ENCODE results near the gene RMND5A.

DNA sequence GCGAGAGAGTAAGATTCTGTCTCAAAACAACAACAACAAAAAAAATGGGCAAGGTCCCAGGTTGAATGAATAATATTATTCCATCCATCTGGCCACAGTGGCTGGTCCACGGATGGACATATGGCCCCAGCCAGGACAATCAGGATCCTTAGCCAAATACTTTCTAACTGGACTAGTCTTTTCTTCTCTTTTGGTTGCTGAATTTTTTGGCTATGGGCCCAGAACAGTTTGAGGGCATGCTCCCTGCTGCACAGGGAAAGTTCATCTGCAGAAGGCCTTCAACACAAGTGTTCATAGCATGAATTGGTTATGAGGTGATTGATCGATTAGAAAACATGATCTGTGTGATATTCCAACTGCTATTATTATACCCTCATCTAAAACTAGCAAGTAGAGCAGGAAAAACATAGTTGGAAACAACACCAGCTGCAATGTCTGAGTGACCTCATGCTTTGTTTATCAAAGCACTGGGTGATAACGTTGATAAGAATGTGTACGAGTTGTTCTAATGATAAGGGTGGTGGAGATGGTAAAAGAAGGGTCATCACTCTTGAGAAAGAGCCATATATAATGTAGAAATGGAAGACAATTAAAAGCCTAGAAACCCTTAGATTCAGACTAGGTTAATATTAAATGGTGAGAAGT, 48.6 kb upstream of the RMND5A start:
- TF ChIP-seq, protein P1, sequence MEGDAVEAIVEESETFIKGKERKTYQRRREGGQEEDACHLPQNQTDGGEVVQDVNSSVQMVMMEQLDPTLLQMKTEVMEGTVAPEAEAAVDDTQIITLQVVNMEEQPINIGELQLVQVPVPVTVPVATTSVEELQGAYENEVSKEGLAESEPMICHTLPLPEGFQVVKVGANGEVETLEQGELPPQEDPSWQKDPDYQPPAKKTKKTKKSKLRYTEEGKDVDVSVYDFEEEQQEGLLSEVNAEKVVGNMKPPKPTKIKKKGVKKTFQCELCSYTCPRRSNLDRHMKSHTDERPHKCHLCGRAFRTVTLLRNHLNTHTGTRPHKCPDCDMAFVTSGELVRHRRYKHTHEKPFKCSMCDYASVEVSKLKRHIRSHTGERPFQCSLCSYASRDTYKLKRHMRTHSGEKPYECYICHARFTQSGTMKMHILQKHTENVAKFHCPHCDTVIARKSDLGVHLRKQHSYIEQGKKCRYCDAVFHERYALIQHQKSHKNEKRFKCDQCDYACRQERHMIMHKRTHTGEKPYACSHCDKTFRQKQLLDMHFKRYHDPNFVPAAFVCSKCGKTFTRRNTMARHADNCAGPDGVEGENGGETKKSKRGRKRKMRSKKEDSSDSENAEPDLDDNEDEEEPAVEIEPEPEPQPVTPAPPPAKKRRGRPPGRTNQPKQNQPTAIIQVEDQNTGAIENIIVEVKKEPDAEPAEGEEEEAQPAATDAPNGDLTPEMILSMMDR (IDR thresholded peaks at IDR 0.05): no peak
- TF ChIP-seq POLR2A (IDR thresholded peaks at IDR 0.05): no peak
